Upper lobe of left lung (tissue), 4 donors: ENCODE results near the gene AGMO.

Experiments used
- EP300 ChIP-seq, 4 donors: sonication (generic); formaldehyde crosslinking; IDR thresholded peaks; one replicate each; pipeline ENCODE4 v1.5.1; 2017; ENCODE audit warnings: antibody characterized with exemption in 4 of 4, control low read depth in 2 of 4
- POLR2A ChIP-seq, 4 donors: fragments of 450-650 bp; IDR thresholded peaks; one replicate each; pipeline ENCODE4 v1.5.1; 2016 to 2017; ENCODE audit warnings: antibody characterized with exemption in 4 of 4, mild to moderate bottlenecking in 2 of 4
- POLR2AphosphoS5 ChIP-seq, 2 donors: sonication (generic); formaldehyde crosslinking; IDR thresholded peaks; one replicate each; pipeline ENCODE4 v1.5.1; 2017; ENCODE audit warnings: antibody characterized with exemption in 2 of 2
- TF ChIP-seq, protein P1 (sequence below), 6 experiments: fragments of 450-650 bp in 4 of 6; fragments of 200-600 bp in 2 of 6; sonication (generic) in 2 of 6; IDR thresholded peaks; one replicate each; pipeline ENCODE4 v1.5.1; 2016 to 2019; ENCODE audit warnings: antibody characterized with exemption in 6 of 6

DNA sequence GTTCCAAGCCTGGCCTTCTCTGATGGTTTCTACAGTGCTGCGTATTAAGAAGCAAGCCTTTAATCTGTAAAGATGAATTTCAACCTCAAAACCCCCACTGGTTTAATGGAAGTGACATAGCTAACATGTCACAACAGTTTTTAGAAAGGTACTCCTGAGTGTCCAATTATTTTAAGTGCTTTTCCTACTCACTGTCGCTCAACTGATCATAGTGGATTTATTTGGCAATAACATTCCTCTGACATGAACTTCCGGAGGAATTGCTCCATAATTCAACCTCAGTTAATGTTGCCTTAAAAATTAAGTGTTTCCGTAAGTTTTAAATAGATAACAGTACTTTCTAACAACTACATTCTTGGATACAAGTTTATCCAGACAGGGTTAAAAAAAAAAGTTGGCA lies 57.5 kb downstream of the AGMO start:
- TF ChIP-seq, protein P1, sequence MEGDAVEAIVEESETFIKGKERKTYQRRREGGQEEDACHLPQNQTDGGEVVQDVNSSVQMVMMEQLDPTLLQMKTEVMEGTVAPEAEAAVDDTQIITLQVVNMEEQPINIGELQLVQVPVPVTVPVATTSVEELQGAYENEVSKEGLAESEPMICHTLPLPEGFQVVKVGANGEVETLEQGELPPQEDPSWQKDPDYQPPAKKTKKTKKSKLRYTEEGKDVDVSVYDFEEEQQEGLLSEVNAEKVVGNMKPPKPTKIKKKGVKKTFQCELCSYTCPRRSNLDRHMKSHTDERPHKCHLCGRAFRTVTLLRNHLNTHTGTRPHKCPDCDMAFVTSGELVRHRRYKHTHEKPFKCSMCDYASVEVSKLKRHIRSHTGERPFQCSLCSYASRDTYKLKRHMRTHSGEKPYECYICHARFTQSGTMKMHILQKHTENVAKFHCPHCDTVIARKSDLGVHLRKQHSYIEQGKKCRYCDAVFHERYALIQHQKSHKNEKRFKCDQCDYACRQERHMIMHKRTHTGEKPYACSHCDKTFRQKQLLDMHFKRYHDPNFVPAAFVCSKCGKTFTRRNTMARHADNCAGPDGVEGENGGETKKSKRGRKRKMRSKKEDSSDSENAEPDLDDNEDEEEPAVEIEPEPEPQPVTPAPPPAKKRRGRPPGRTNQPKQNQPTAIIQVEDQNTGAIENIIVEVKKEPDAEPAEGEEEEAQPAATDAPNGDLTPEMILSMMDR (IDR thresholded peaks at IDR 0.05): no peak
- TF ChIP-seq POLR2A (IDR thresholded peaks at IDR 0.05): no peak
- no peak for TF ChIP-seq POLR2AphosphoS5 (IDR thresholded peaks at IDR 0.05)
- no peak for TF ChIP-seq EP300 (IDR thresholded peaks at IDR 0.05)
